Stomach (tissue), 9 donors: ENCODE results near the gene MXI1. TPM values are rescaled to one million over a fixed set of nuclear protein-coding genes. Genes with fewer than 3 reads are reported as not detected.

Source experiments
- DNase-seq, 2 donors: peaks; one replicate each; pipeline versions ENCODE4 v3.0.0 to v3.0.0-alpha.2; 2013 to 2019
- H3K27ac ChIP-seq, 5 donors: fragments of 200-600 bp in 4 of 5; sonication (generic) in 4 of 5; one replicate each; pipeline ENCODE4 v1.5.1; 2013 to 2019; ENCODE audit warnings: mild to moderate bottlenecking in 1 of 5, moderate library complexity in 1 of 5
- H3K27me3 ChIP-seq, 3 donors: fragments of 200-600 bp; sonication (generic); one replicate each; pipeline ENCODE4 v1.5.1; 2017 to 2019; ENCODE audit warnings: mixed run types in 1 of 3
- H3K36me3 ChIP-seq, 4 donors: fragments of 200-600 bp; sonication (generic); 1 replicate in 3 of 4; 2 replicates in 1 of 4; pipeline ENCODE4 v1.5.1; 2016 to 2019
- H3K4me1 ChIP-seq, 4 donors: fragments of 200-600 bp; sonication (generic); one replicate each; pipeline ENCODE4 v1.5.1; 2016 to 2019
- H3K4me3 ChIP-seq, 4 donors: fragments of 200-600 bp; sonication (generic) in 3 of 4; one replicate each; pipeline ENCODE4 v1.5.1; 2016 to 2019; ENCODE audit warnings: mild to moderate bottlenecking in 1 of 4
- H3K9me3 ChIP-seq, 4 donors: fragments of 200-600 bp; sonication (generic); one replicate each; pipeline ENCODE4 v1.5.1; 2016 to 2019
- EP300 ChIP-seq: sonication (generic); formaldehyde crosslinking; IDR thresholded peaks from one replicate; pipeline ENCODE4 v1.6.1; 2017; ENCODE audit warnings: antibody characterized with exemption
- POLR2A ChIP-seq, 4 donors: fragments of 450-650 bp; IDR thresholded peaks; one replicate each; pipeline ENCODE4 v1.6.1; 2016; ENCODE audit warnings: antibody characterized with exemption in 4 of 4, control low read depth in 2 of 4, mild to moderate bottlenecking in 1 of 4, moderate library complexity in 1 of 4
- POLR2AphosphoS5 ChIP-seq, 3 donors: sonication (generic); formaldehyde crosslinking; IDR thresholded peaks; one replicate each; pipeline ENCODE4 v1.6.1; 2016; ENCODE audit warnings: antibody characterized with exemption in 3 of 3
- WGBS, 5 donors: extraction: QIAGEN DNeasy Blood & Tissue Kit in 3 of 5; methylation state at CpG; one replicate each; pipeline versions ENCODE4 v1.1.5 to v1.1.7; 2013 to 2018; 5-methylcytosine and 5-hydroxymethylcytosine counted together
- intact Hi-C: fragments of 100-400 bp; cut with DNase I; formaldehyde crosslinking; loops from one replicate; pipeline ENCODE4 v1.15.1; 2023; ENCODE audit warnings: low total_unique reads
- polyA plus RNA-seq, 3 donors: library from polyadenylated mRNA; stranded (reverse); fragments of 200-250 nt; gene quantifications; one replicate each; pipeline ENCODE4 v1.2.3, GENCODE V29; 2013
- total RNA-seq, 5 donors: library from RNA; depleted of rRNA; stranded (reverse); fragments of >200 nt; gene quantifications; one replicate each; pipeline versions ENCODE4 v1.1.0 to v1.2.3, GENCODE V29; 2014 to 2016
- TF ChIP-seq, protein P1 (sequence below), 7 experiments: fragments of 450-650 bp in 4 of 7; fragments of 200-600 bp in 3 of 7; sonication (generic) in 3 of 7; IDR thresholded peaks; one replicate each; pipeline ENCODE4 v1.5.1; 2016 to 2019; ENCODE audit warnings: antibody characterized with exemption in 7 of 7, control low read depth in 2 of 7, mild to moderate bottlenecking in 1 of 7
- donor health status: healthy with polysubstance abuse.
- donor health status: Bipolar disorder and iron deficiency.
- donor health status: healthy.

Gene MXI1
- total and polyA plus RNA-seq, 8 donors: 3.5 to 163 (median 34.3) TPM

DNA sequence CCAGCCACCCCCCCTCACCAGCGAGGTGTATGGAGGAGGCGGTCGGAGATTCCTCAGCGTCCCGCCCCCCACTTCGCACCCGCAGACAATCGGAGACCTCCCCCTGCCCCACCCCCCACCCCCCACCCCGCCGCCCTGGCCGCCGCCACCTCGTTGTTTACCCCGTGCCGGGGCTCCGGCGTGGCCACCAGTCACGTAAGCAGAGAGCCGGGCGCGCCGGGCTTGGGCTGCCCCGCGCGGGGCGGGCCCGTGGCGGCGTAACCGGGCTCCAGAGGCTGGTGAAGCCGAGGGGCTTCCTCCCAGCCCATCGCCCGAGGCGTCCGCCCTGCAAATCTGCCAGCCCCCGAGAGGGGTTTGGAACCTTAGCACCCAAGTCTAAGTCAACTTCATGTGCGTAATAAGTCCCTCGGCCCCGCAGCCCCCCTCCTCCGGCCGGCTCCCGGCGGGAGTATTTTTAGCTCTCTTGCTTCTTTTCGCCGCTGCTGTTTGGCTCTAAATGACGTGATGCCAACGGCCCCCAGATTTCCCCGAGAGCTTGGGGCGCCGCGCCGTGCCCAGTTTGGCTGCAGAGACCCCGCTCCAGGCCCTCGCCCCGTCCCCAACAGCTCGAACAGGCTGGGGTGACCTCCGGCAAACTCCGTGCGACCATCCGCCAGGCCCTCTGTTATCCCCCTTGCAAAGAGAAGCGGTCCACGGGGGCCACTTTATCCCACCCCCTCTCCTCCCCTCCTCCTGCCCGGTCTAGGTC, 2.7 kb downstream of the MXI1 start:
- peak; percentile 71 to 81 for DNase-seq
- 0 to 1% (median 1%) methylated on average over 22 to 63 of the region's 63 CpGs for WGBS, 5 donors
- TF ChIP-seq POLR2AphosphoS5 (IDR thresholded peaks at IDR 0.05) (no peak), POLR2A (IDR thresholded peaks at IDR 0.05) (no peak), EP300 (no peak)
- TF ChIP-seq, protein P1, sequence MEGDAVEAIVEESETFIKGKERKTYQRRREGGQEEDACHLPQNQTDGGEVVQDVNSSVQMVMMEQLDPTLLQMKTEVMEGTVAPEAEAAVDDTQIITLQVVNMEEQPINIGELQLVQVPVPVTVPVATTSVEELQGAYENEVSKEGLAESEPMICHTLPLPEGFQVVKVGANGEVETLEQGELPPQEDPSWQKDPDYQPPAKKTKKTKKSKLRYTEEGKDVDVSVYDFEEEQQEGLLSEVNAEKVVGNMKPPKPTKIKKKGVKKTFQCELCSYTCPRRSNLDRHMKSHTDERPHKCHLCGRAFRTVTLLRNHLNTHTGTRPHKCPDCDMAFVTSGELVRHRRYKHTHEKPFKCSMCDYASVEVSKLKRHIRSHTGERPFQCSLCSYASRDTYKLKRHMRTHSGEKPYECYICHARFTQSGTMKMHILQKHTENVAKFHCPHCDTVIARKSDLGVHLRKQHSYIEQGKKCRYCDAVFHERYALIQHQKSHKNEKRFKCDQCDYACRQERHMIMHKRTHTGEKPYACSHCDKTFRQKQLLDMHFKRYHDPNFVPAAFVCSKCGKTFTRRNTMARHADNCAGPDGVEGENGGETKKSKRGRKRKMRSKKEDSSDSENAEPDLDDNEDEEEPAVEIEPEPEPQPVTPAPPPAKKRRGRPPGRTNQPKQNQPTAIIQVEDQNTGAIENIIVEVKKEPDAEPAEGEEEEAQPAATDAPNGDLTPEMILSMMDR (IDR thresholded peaks at IDR 0.05): no peak
- H3K36me3 ChIP-seq: no peaks in the 10 kb centered on the region
- H3K27me3 ChIP-seq: no peaks in the 10 kb centered on the region
- peaks cover 20 to 51% (median 33%) of the 10 kb centered on the region in 4 donors for H3K4me1 ChIP-seq
- intact Hi-C loops: loop anchor here (10.0 kb wide), 1 partner anchor 65 kb away; no protein-coding TSS in a partner anchor
- H3K27ac ChIP-seq: peak overlapping the region; percentile 92 to 97 (median 94)
- H3K4me3 ChIP-seq: peak overlapping the region; percentile 65 to 73 (median 68)
- no peaks in the 10 kb centered on the region for H3K9me3 ChIP-seq

DNA sequence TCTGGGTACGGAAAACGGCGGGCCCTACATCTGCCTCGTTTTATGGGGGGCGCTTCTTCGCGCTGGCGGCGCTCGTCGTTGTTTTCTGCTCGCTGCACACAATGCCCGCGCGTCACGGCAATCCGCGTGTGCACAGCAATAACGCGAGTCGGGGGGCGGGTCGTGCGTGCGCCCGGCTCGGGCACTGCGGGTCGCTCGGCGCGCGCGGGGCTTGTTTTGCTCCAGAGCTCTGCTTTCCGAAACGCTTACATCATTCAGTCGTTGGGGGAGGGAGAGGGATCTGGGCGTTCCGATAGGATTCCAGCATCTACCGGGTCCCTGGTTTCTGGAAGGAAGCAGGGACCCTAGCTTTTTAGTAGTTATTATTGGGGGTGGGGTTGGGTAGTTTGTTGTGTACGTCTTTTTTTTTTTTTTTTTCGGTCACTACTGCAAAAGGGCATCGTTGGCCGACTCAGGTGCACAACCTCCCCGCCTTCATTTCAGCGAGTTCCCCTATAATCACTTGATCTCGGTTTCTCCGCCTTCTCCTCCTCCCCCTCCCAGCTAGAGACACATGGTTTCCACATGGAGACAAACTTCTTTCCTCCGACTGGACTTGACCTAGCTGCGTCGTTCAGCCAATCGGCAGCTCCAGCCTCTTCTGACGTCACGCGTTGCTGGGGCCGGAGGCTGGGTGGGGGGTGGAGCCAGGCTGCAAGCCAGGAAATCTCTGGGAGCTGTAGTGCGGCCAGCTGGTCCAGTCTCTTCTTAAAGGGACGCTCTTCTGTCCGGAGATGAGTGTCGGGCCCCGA, 3.5 kb downstream of the MXI1 start:
- no peaks in the 10 kb centered on the region for H3K36me3 ChIP-seq
- H3K4me3 ChIP-seq: peak overlapping the region; percentile 65 to 73 (median 68)
- peak overlapping the region; percentile 92 to 97 (median 94) for H3K27ac ChIP-seq
- H3K9me3 ChIP-seq: no peaks in the 10 kb centered on the region
- peak; percentile 98 to 99 for DNase-seq
- intact Hi-C loops: no loop called here
- H3K27me3 ChIP-seq: no peaks in the 10 kb centered on the region
- H3K4me1 ChIP-seq: peaks cover 27 to 58% (median 40%) of the 10 kb centered on the region in 4 donors
- TF ChIP-seq POLR2A (IDR thresholded peaks at IDR 0.05): peak in 2 of 4 donors; percentile 50 to 63
- TF ChIP-seq POLR2AphosphoS5 (IDR thresholded peaks at IDR 0.05): peak; percentile 69 to 87 (median 71)
- TF ChIP-seq, protein P1 (IDR thresholded peaks at IDR 0.05): no peak
- WGBS, 5 donors: 0 to 1% (median 0%) methylated on average over 49 to 61 of the region's 61 CpGs

DNA sequence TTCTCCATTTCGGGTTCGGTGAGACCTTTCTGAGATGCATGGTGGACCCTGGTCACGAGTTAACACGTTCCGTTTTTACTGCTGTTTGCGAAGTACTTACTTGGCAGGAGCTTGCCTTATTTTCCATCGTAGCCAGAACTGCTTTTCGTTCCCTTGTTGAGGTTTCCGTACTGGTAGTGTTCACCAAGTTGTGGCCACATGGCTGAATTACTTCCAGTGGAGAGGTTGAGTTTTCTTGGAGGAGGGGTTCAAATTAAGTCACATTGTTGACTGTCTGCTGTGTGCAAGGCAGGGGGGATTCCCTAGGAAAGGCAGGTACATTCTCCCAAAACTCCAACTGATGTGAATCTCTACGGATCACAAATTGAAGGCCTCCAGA, 4.0 kb downstream of the MXI1 start:
- Histone ChIP-seq H3K27me3 (no peaks in the 10 kb centered on the region), H3K4me1 (peaks cover 33 to 64% (median 46%) of the 10 kb centered on the region in 4 donors), H3K9me3 (no peaks in the 10 kb centered on the region), H3K4me3 (peak overlapping the region; percentile 65 to 73 (median 68)), H3K27ac (peak overlapping the region; percentile 82 to 97 (median 93)), H3K36me3 (no peaks in the 10 kb centered on the region)
- WGBS, 5 donors: 4 to 7% (median 5%) methylated on average over 10 of the region's 10 CpGs
- DNase-seq: no peak
- intact Hi-C loops: no loop called here
- TF ChIP-seq POLR2AphosphoS5 (IDR thresholded peaks at IDR 0.05) (no peak), EP300 (no peak), POLR2A (IDR thresholded peaks at IDR 0.05) (no peak)
- TF ChIP-seq, protein P1 (IDR thresholded peaks at IDR 0.05): no peak

DNA sequence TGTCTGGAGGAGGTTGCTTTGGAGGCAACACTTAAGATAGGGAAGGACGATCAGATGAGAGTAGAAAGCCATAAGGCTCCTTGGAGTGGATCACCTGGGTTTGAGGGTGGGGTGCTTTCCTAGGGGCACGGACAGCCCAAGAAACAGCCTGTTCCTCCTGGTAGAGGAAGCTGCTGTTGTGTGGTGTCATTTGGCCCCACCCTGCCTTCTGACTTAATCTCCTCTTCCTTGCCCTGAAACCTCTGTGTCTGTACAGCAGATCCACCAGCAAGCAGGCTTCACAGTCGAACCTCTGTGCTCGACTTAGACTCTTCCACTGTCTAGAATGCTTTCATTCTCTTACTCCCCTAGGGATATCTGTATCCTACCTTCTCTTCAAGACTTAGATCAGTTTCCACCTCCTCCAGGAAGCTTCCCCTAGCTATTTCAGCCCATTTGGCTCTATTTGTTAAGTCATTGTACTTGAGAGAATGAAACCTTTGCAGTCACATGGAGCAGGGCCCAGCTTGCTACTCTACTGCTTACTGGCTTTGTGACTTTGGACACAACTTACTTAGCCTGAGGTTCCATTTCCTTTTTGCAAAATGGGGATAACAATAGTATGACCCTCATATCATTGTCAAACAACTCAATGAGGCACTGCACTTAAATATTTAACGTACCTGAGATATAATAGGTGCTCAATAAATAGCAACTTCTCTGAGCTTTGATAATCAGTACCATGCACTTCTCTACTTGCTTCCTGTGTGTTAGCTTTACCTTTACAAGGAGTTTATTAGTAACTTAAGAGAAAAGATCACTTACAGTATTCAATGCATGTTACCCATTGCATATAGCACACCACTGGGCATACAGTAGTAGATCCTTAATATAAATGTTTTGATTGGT, 5.0 kb downstream of the MXI1 start:
- WGBS, 5 donors: 45 to 78% (median 57%) methylated on average over 5 of the region's 5 CpGs
- intact Hi-C loops: no loop called here
- TF ChIP-seq, protein P1 (IDR thresholded peaks at IDR 0.05): no peak
- TF ChIP-seq POLR2AphosphoS5 (IDR thresholded peaks at IDR 0.05): peak in 2 of 3 donors; percentile 3 to 9

More for the DNA sequence above, 5.0 kb downstream of the MXI1 start:
- peak; percentile 40 to 59 for DNase-seq
- peak overlapping the region; percentile 58 to 97 (median 93) for H3K27ac ChIP-seq
- H3K4me1 ChIP-seq: peaks cover 40 to 68% (median 51%) of the 10 kb centered on the region in 4 donors
- no peaks in the 10 kb centered on the region for H3K9me3 ChIP-seq
- no peaks in the 10 kb centered on the region for H3K27me3 ChIP-seq
- H3K4me3 ChIP-seq: peak overlapping the region in 3 of 4 donors; percentile 65 to 71 (median 65)
- no peaks in the 10 kb centered on the region for H3K36me3 ChIP-seq
